Measurements from ENCODE around the gene KIF18B. TPM values are rescaled to one million over a fixed set of nuclear protein-coding genes. Genes with fewer than 3 reads are reported as not detected.
A peak's percentile ranks its signal among the peaks of the same experiment; 100 is the strongest.

Gene KIF18B
- total and polyA plus RNA-seq, 2 of the 8 experiments (the other 6 are each of a cell fraction or from before 2014, with no cell fraction given), result 39.0 to 59.4 TPM

GRCh38 chr17:44947461-44948314 lies at the start of gene KIF18B (continued):
- TF ChIP-seq CTCF (IDR thresholded peaks at IDR 0.05; ENCODE audit: control extremely low read depth in 1 of 3, insufficient read depth in 1 of 3, low read depth in 1 of 3, low read length in 3 of 3) (0 out of 4 replicates have a peak, but pooled peaks of 1 of the 3 experiments have one; percentile 6), HDAC2 (IDR thresholded peaks at IDR 0.05; ENCODE audit: borderline replicate concordance in 1 of 2, low read depth in 2 of 2, low read length in 2 of 2) (peak in 1 of 2 experiments; percentile 97; a peak in 2 of 4 replicates), TAF1 (IDR thresholded peaks at IDR 0.05; ENCODE audit: low read depth, low read length) (peak; percentile 70), HDAC6 (IDR thresholded peaks at IDR 0.05; ENCODE audit: low read depth, low read length) (no peak), GABPA (IDR thresholded peaks at IDR 0.05; ENCODE audit: borderline replicate concordance, insufficient read depth, low read length) (peak; percentile 64; the same call in 1 of the 2 replicates), TCF12 (IDR thresholded peaks at IDR 0.05; ENCODE audit: low read depth, low read length) (no peak), MAFK (IDR thresholded peaks at IDR 0.05; ENCODE audit: low read depth, low read length) (no peak), MAX (IDR thresholded peaks at IDR 0.05) (peak; percentile 40), KDM4A (IDR thresholded peaks at IDR 0.05; ENCODE audit: low read depth, low read length, severe bottlenecking) (peak; percentile 60), ATF2 (IDR thresholded peaks at IDR 0.05; ENCODE audit: low read length) (no peak), BACH1 (IDR thresholded peaks at IDR 0.05; ENCODE audit: low read length) (no peak), PHF8 (conservative IDR thresholded peaks at IDR 0.05; ENCODE audit: low read depth, low read length) (peak; percentile 80), RBBP5 (IDR thresholded peaks at IDR 0.05; ENCODE audit: borderline replicate concordance, low read depth, low read length) (0 out of 2 replicates have a peak, but pooled peaks have one; percentile 69), CEBPB (IDR thresholded peaks at IDR 0.05; ENCODE audit: low read depth, low read length) (peak; percentile 66; the same call in 1 of the 2 replicates)
